ENCODE data around the gene NCAN. TPM values are rescaled to one million over a fixed set of nuclear protein-coding genes. Genes with fewer than 3 reads are reported as not detected.

The NCAN gene
- total RNA-seq, 1 experiment from 2014 or later: 0.15 TPM

GRCh38 chr19:19224852-19225494 lies 13.2 kb downstream of the NCAN start:
- in situ Hi-C loops (cut with HindIII; ENCODE audit: low pct_unique_long_range_greater_than_20kb, low sequenced_read_pairs): no loop called here
- no peak overlapping the region for H3K27ac ChIP-seq (ENCODE audit: low read length)
- TF ChIP-seq, protein P1, sequence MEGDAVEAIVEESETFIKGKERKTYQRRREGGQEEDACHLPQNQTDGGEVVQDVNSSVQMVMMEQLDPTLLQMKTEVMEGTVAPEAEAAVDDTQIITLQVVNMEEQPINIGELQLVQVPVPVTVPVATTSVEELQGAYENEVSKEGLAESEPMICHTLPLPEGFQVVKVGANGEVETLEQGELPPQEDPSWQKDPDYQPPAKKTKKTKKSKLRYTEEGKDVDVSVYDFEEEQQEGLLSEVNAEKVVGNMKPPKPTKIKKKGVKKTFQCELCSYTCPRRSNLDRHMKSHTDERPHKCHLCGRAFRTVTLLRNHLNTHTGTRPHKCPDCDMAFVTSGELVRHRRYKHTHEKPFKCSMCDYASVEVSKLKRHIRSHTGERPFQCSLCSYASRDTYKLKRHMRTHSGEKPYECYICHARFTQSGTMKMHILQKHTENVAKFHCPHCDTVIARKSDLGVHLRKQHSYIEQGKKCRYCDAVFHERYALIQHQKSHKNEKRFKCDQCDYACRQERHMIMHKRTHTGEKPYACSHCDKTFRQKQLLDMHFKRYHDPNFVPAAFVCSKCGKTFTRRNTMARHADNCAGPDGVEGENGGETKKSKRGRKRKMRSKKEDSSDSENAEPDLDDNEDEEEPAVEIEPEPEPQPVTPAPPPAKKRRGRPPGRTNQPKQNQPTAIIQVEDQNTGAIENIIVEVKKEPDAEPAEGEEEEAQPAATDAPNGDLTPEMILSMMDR (IDR thresholded peaks at IDR 0.05): peak; percentile 89
- no peak for TF ChIP-seq TCF7L2 (IDR thresholded peaks at IDR 0.05; ENCODE audit: low read depth, low read length)
- ChIA-PET POLR2A (interaction anchor here (0.7 kb wide), 1 partner anchor 99 kb away, joined by 4 read pairs; no protein-coding TSS in a partner anchor), CTCF (no interaction called here)
- H3K4me3 ChIP-seq (ENCODE audit: low read depth in 2 of 2, low read length in 2 of 2): peak overlapping the region; percentile 31 to 47
- DNase-seq (ENCODE audit: low read depth, low spot score) (no peak), ATAC-seq (peak; percentile 92)
- no peaks in the 10 kb centered on the region for H3K27me3 ChIP-seq (ENCODE audit: control insufficient read depth, insufficient read depth, low read length)
- BruUV-seq (replicated peaks): no TSS peak
- intact Hi-C loops (cut with micrococcal nuclease; ENCODE audit: unreplicated experiment): no loop called here
- peaks cover 4% of the 10 kb centered on the region; the same call in 1 of the 2 replicates for H3K4me1 ChIP-seq (ENCODE audit: control insufficient read depth, insufficient read depth, low read length)
- no peaks in the 10 kb centered on the region for H3K9me3 ChIP-seq (ENCODE audit: control insufficient read depth, insufficient read depth, low read depth, low read length)
- H3K36me3 ChIP-seq (ENCODE audit: control insufficient read depth, insufficient read depth, low read length): no peaks in the 10 kb centered on the region

- POLR2A ChIA-PET: no interaction called here
- CTCF ChIA-PET: no interaction called here
- in situ Hi-C loops (cut with HindIII; ENCODE audit: low pct_unique_long_range_greater_than_20kb, low sequenced_read_pairs) (no loop called here), intact Hi-C loops (cut with micrococcal nuclease; ENCODE audit: unreplicated experiment) (no loop called here)
- Histone ChIP-seq H3K9me3 (ENCODE audit: control insufficient read depth, insufficient read depth, low read depth, low read length) (no peaks in the 10 kb centered on the region), H3K27me3 (ENCODE audit: control insufficient read depth, insufficient read depth, low read length) (no peaks in the 10 kb centered on the region), H3K4me1 (ENCODE audit: control insufficient read depth, insufficient read depth, low read length) (peaks cover 4% of the 10 kb centered on the region; the same call in 1 of the 2 replicates), H3K36me3 (ENCODE audit: control insufficient read depth, insufficient read depth, low read length) (no peaks in the 10 kb centered on the region), H3K27ac (ENCODE audit: low read length) (no peak overlapping the region), H3K4me3 (ENCODE audit: low read depth in 2 of 2, low read length in 2 of 2) (no peak overlapping the region)
- no peak for ATAC-seq
- TF ChIP-seq, protein P1 (IDR thresholded peaks at IDR 0.05): no peak
- TF ChIP-seq POLR2AphosphoS5 (IDR thresholded peaks at IDR 0.05; ENCODE audit: low read depth, low read length): no peak
- no peak for TF ChIP-seq REST (IDR thresholded peaks at IDR 0.05; ENCODE audit: insufficient read depth in 1 of 2, low read depth in 2 of 2, low read length in 1 of 2)
- no peak for TF ChIP-seq TCF7L2 (IDR thresholded peaks at IDR 0.05; ENCODE audit: low read depth, low read length)
- TF ChIP-seq SIN3A (IDR thresholded peaks at IDR 0.05; ENCODE audit: borderline replicate concordance, insufficient read depth, low read depth, low read length): no peak
- no TSS peak for BruUV-seq (replicated peaks)
- DNase-seq (ENCODE audit: low read depth, low spot score): no peak
Measured at GRCh38 chr19:19226204-19226603, 14.4 kb downstream of the NCAN start.
